K562 (cell line): Measurements from ENCODE around the gene TCTN3. TPM values are rescaled to one million over a fixed set of nuclear protein-coding genes. Genes with fewer than 3 reads are reported as not detected.

Experiments used
- ATF4 ChIP-seq: fragments of 450-650 bp; formaldehyde crosslinking; IDR thresholded peaks from 2 replicates; pipeline ENCODE4 v1.4.0; 2022; ENCODE audit warnings: mild to moderate bottlenecking, moderate library complexity
- CHD7 ChIP-seq: fragments of 200-600 bp; sonication (generic); IDR thresholded peaks from one replicate; pipeline ENCODE4 v1.6.1; 2012; ENCODE audit warnings: mild to moderate bottlenecking, low read depth, low read length, inconsistent platforms
- DIDO1 ChIP-seq: fragments of 450-650 bp; IDR thresholded peaks from 2 replicates; pipeline ENCODE4 v1.6.1; 2016; ENCODE audit warnings: low read depth, missing biosample characterization, missing genetic modification characterization
- EGR1 ChIP-seq: fragments of 450-650 bp; conservative IDR thresholded peaks from 2 replicates; pipeline ENCODE4 v1.6.1; 2017; ENCODE audit warnings: mild to moderate bottlenecking
- RBBP5 ChIP-seq: fragments of 200-600 bp; sonication (generic); IDR thresholded peaks from 2 replicates; pipeline ENCODE4 v1.6.1; 2012; ENCODE audit warnings: borderline replicate concordance, mild to moderate bottlenecking, low read length, control low read depth, inconsistent platforms; ENCODE audit not compliant: insufficient read depth, poor library complexity, severe bottlenecking
- SAFB2 ChIP-seq: fragments of 200-400 bp; formaldehyde crosslinking; IDR thresholded peaks from 2 replicates; pipeline ENCODE4 v1.6.1; 2018; ENCODE audit warnings: borderline replicate concordance, low read length, low read depth, moderate library complexity; ENCODE audit not compliant: severe bottlenecking
- UBTF ChIP-seq, 2 experiments: IDR thresholded peaks; 2 replicates each; pipeline ENCODE4 v1.6.1; 2012; ENCODE audit warnings: improper control_type of control experiment in 2 of 2, low read depth in 2 of 2, low read length in 2 of 2, borderline replicate concordance in 1 of 2
- polyA plus RNA-seq, 8 experiments: library from polyadenylated mRNA; depleted of rRNA in 4 of 8; stranded (reverse) in 5 of 8; unstranded in 3 of 8; fragments of >200 nt; fragmentation: Nextera tagmentation in 2 of 8; fragmentation: Illumina TruSeq in 1 of 8; extraction: Ambion mirVana in 2 of 8; extraction: Trizol in 1 of 8; gene quantifications; 2 replicates each; pipeline versions ENCODE4 v1.2.1 to v1.2.3, GENCODE V29; 2011 to 2014; ENCODE audit warnings: inconsistent platforms in 1 of 8, missing spikeins in 1 of 8
- total RNA-seq, 7 experiments: library from RNA; depleted of rRNA in 6 of 7; stranded (reverse); fragments of >200 nt in 6 of 7; fragmentation: Illumina TruSeq in 2 of 7; extraction: Trizol in 2 of 7; gene quantifications; 2 replicates each; pipeline versions ENCODE4 v1.2.1 to v1.2.3, GENCODE V29; 2011 to 2021; ENCODE audit warnings: low replicate concordance in 1 of 7

TCTN3 gene
- total and polyA plus RNA-seq, 9 of the 15 experiments (the other 6 are each of a cell fraction or from before 2014, with no cell fraction given), result 10.4 to 25.8 (median 16.3) TPM

GRCh38 chr10:95739056-95739455, 45.3 kb upstream of the TCTN3 start (continued):
- TF ChIP-seq ATF4, result no peak
- no peak for TF ChIP-seq SAFB2
- no peak for TF ChIP-seq DIDO1
- TF ChIP-seq EGR1, result no peak
- no peak for TF ChIP-seq CHD7
- TF ChIP-seq RBBP5, result no peak
- TF ChIP-seq UBTF (IDR thresholded peaks at IDR 0.05; ENCODE audit: borderline replicate concordance in 1 of 2, low read depth in 2 of 2, low read length in 2 of 2), result no peak
